Body of pancreas (tissue), 4 donors: ENCODE results near the gene GFOD1. TPM values are rescaled to one million over a fixed set of nuclear protein-coding genes. Genes with fewer than 3 reads are reported as not detected.
A peak's percentile ranks its signal among the peaks of the same experiment; 100 is the strongest.

ENCODE experiments used
- ATAC-seq: fragments of 150-250 bp; one replicate; pipeline ENCODE4 v1.9.1; 2016
- DNase-seq, 4 donors: peaks; one replicate each; pipeline ENCODE4 v3.0.0-alpha.2; 2019
- H3K27ac ChIP-seq, 4 donors: fragments of 200-600 bp; sonication (generic); 1 replicate in 3 of 4; 2 replicates in 1 of 4; pipeline versions ENCODE4 v1.5.1 to v1.6.1; 2016 to 2019; ENCODE audit warnings: mild to moderate bottlenecking in 1 of 4, mixed read lengths in 1 of 4, moderate library complexity in 1 of 4
- H3K27me3 ChIP-seq, 2 donors: fragments of 200-600 bp; sonication (generic); one replicate each; pipeline ENCODE4 v1.6.0; 2016; ENCODE audit warnings: mild to moderate bottlenecking in 1 of 2
- H3K36me3 ChIP-seq, 2 donors: fragments of 200-600 bp; sonication (generic); replicated peaks in 1 of 2; 2 replicates each; pipeline ENCODE4 v1.5.1; 2016; ENCODE audit warnings: low read depth in 2 of 2; ENCODE audit not compliant: insufficient read depth in 1 of 2
- H3K4me1 ChIP-seq: fragments of 200-600 bp; sonication (generic); one replicate; pipeline ENCODE4 v1.6.0; 2016
- H3K4me3 ChIP-seq, 2 donors: fragments of 200-600 bp; sonication (generic); 1 replicate in 1 of 2; 2 replicates in 1 of 2; pipeline ENCODE4 v1.5.1; 2016 to 2019
- H3K9me3 ChIP-seq, 3 donors: fragments of 200-600 bp; sonication (generic); 1 replicate in 2 of 3; 2 replicates in 1 of 3; pipeline ENCODE4 v1.5.1; 2016
- CTCF ChIP-seq, 7 experiments: fragments of 450-650 bp in 4 of 7; fragments of 200-600 bp in 3 of 7; sonication (generic) in 3 of 7; IDR thresholded peaks; one replicate each; pipeline ENCODE4 v1.5.1; 2016 to 2019; ENCODE audit warnings: antibody characterized with exemption in 7 of 7
- POLR2A ChIP-seq, 3 donors: fragments of 450-650 bp; IDR thresholded peaks; one replicate each; pipeline ENCODE4 v1.6.1; 2016; ENCODE audit warnings: antibody characterized with exemption in 3 of 3, mild to moderate bottlenecking in 2 of 3
- WGBS, 2 donors: methylation state at CpG; one replicate each; pipeline ENCODE4 v1.1.5; 2017; 5-methylcytosine and 5-hydroxymethylcytosine counted together
- intact Hi-C: fragments of 100-400 bp; cut with DNase I; formaldehyde crosslinking; loops from one replicate; pipeline ENCODE4 v1.15.1; 2023
- total RNA-seq, 2 donors: library from RNA; depleted of rRNA; stranded (reverse); fragments of >200 nt; gene quantifications; one replicate each; pipeline ENCODE4 v1.1.0, GENCODE V29; 2016

Gene GFOD1
- total RNA-seq, 2 donors from 2014 or later: 4.3 to 5.2 TPM

GRCh38 chr6:13425270-13425873, 62.0 kb downstream of the GFOD1 start:
- Histone ChIP-seq H3K4me1 (peaks cover 12% of the 10 kb centered on the region), H3K4me3 (no peak overlapping the region), H3K9me3 (no peaks in the 10 kb centered on the region), H3K27me3 (no peaks in the 10 kb centered on the region), H3K27ac (no peak overlapping the region), H3K36me3 (no peaks in the 10 kb centered on the region)
- DNase-seq (no peak), ATAC-seq (no peak)
- 51 to 55% methylated on average over 3 of the region's 3 CpGs for WGBS, 2 donors
- TF ChIP-seq POLR2A (IDR thresholded peaks at IDR 0.05) (no peak), CTCF (IDR thresholded peaks at IDR 0.05) (no peak)
- intact Hi-C loops: no loop called here

- ATAC-seq (no peak), DNase-seq (no peak)
- Histone ChIP-seq H3K4me1 (peaks cover 23% of the 10 kb centered on the region), H3K27ac (peak overlapping the region in 2 of 4 donors; percentile 6 to 42), H3K36me3 (no peaks in the 10 kb centered on the region), H3K27me3 (no peaks in the 10 kb centered on the region), H3K4me3 (no peak overlapping the region), H3K9me3 (no peaks in the 10 kb centered on the region)
- TF ChIP-seq CTCF (IDR thresholded peaks at IDR 0.05) (no peak), POLR2A (IDR thresholded peaks at IDR 0.05) (no peak)
- WGBS, 2 donors: 84 to 90% methylated on average over 5 to 6 of the region's 6 CpGs
- intact Hi-C loops: no loop called here
Measured at GRCh38 chr6:13423252-13423651, 64.1 kb downstream of the GFOD1 start.

GRCh38 chr6:13422681-13423221, 64.6 kb downstream of the GFOD1 start:
- intact Hi-C loops: no loop called here
- no peak for DNase-seq
- H3K36me3 ChIP-seq: no peaks in the 10 kb centered on the region
- TF ChIP-seq CTCF (IDR thresholded peaks at IDR 0.05): no peak
- TF ChIP-seq POLR2A (IDR thresholded peaks at IDR 0.05): no peak
- ATAC-seq: peak; percentile 16
- H3K4me3 ChIP-seq: no peak overlapping the region
- WGBS, 2 donors: 56 to 65% methylated on average over 5 of the region's 5 CpGs
- H3K27ac ChIP-seq: peak overlapping the region in 2 of 4 donors; percentile 6 to 42
- no peaks in the 10 kb centered on the region for H3K27me3 ChIP-seq
- peaks cover 28% of the 10 kb centered on the region for H3K4me1 ChIP-seq
- H3K9me3 ChIP-seq: no peaks in the 10 kb centered on the region

- H3K27me3 ChIP-seq: no peaks in the 10 kb centered on the region
- H3K36me3 ChIP-seq: no peaks in the 10 kb centered on the region
- ATAC-seq: no peak
- 78 to 86% methylated on average over 10 of the region's 10 CpGs for WGBS, 2 donors
- no peak overlapping the region for H3K4me3 ChIP-seq
- DNase-seq: no peak
- intact Hi-C loops: no loop called here
- H3K27ac ChIP-seq: no peak overlapping the region
- H3K4me1 ChIP-seq: peaks cover 34% of the 10 kb centered on the region
- TF ChIP-seq POLR2A (IDR thresholded peaks at IDR 0.05) (no peak), CTCF (IDR thresholded peaks at IDR 0.05) (no peak)
- no peaks in the 10 kb centered on the region for H3K9me3 ChIP-seq
Measured at GRCh38 chr6:13421425-13422059, 65.9 kb downstream of the GFOD1 start.
